Hematopoietic multipotent progenitor cell (in vitro differentiated cells): ENCODE results near the gene FBXO10. TPM values are rescaled to one million over a fixed set of nuclear protein-coding genes. Genes with fewer than 3 reads are reported as not detected.

Experiments
- DNase-seq, 3 donors: peaks; one replicate each; pipeline ENCODE4 v3.0.0-alpha.2; 2011 to 2015; ENCODE audit warnings: low read depth in 2 of 3, low spot score in 2 of 3
- total RNA-seq: library from RNA; depleted of rRNA; stranded (reverse); fragments of >200 nt; gene quantifications from one replicate; pipeline ENCODE4 v1.2.3, GENCODE V29; 2012

The FBXO10 gene
- total RNA-seq, 1 donor, result 4.6 TPM

GRCh38 chr9:37593883-37594448 lies 17.8 kb upstream of the FBXO10 start:
- DNase-seq, result no peak

- peak; percentile 78 to 95 (median 93) for DNase-seq
These were observed 16.1 kb upstream of the FBXO10 start, which contains the start of gene TOMM5 for GRCh38 chr9:37592108-37592951. Gene TOMM5, minus strand, starts transcription at chr9:37592597. Its CDS starts 65 bp downstream, at chr9:37592532.

- no peak for DNase-seq
These were observed 11.3 kb upstream of the FBXO10 start for GRCh38 chr9:37587521-37587920.

GRCh38 chr9:37583522-37584121 lies 7.4 kb upstream of the FBXO10 start:
- DNase-seq, result no peak

- peak in 2 of 3 donors; percentile 45 to 79 for DNase-seq
These were observed 6.5 kb upstream of the FBXO10 start for GRCh38 chr9:37582548-37583157.

GRCh38 chr9:37575511-37575914 lies 667 bp downstream of the FBXO10 start:
- DNase-seq, result no peak

- DNase-seq, result no peak
These were observed 1.2 kb downstream of the FBXO10 start for GRCh38 chr9:37575001-37575400.

GRCh38 chr9:37574241-37574721 lies 1.9 kb downstream of the FBXO10 start:
- no peak for DNase-seq

- DNase-seq, result no peak
These were observed 4.9 kb downstream of the FBXO10 start for GRCh38 chr9:37571282-37571681.

GRCh38 chr9:37566716-37567115 lies 9.5 kb downstream of the FBXO10 start:
- no peak for DNase-seq

GRCh38 chr9:37565661-37566618 lies 10.2 kb downstream of the FBXO10 start:
- no peak for DNase-seq

- DNase-seq, result no peak
These were observed 11.3 kb downstream of the FBXO10 start for GRCh38 chr9:37564916-37565315.

GRCh38 chr9:37563806-37564513 lies 12.2 kb downstream of the FBXO10 start:
- no peak for DNase-seq

- DNase-seq, result no peak
These were observed 13.4 kb downstream of the FBXO10 start for GRCh38 chr9:37562826-37563225.

GRCh38 chr9:37561682-37562081 lies 14.5 kb downstream of the FBXO10 start:
- no peak for DNase-seq

- no peak for DNase-seq
These were observed 16.2 kb downstream of the FBXO10 start for GRCh38 chr9:37559855-37560592.

- DNase-seq, result no peak
These were observed 17.1 kb downstream of the FBXO10 start for GRCh38 chr9:37559125-37559524.

GRCh38 chr9:37555786-37556185 lies 20.4 kb downstream of the FBXO10 start:
- no peak for DNase-seq

- DNase-seq, result no peak
These were observed 21.9 kb downstream of the FBXO10 start for GRCh38 chr9:37554318-37554717.
